Rectal smooth muscle tissue (tissue), 1 donor: ENCODE results near the gene GPR157.

Experiments
- H3K27ac ChIP-seq: one replicate; pipeline ENCODE4 v1.7.0; 2013; ENCODE audit warnings: low read depth, low read length, inconsistent platforms
- H3K27me3 ChIP-seq: one replicate; pipeline ENCODE4 v1.7.0; 2013; ENCODE audit warnings: low read length; ENCODE audit not compliant: control insufficient read depth, insufficient read depth
- H3K36me3 ChIP-seq: one replicate; pipeline ENCODE4 v1.7.0; 2013; ENCODE audit warnings: low read length; ENCODE audit not compliant: control insufficient read depth, insufficient read depth
- H3K4me1 ChIP-seq: one replicate; pipeline ENCODE4 v1.7.0; 2013; ENCODE audit warnings: low read length; ENCODE audit not compliant: control insufficient read depth, insufficient read depth
- H3K4me3 ChIP-seq: one replicate; pipeline ENCODE4 v1.7.0; 2013; ENCODE audit warnings: low read length
- H3K9ac ChIP-seq: one replicate; pipeline ENCODE4 v1.7.0; 2013; ENCODE audit warnings: low read length

Gene GPR157

GRCh38 chr1:9087411-9088125, 41.3 kb downstream of the GPR157 start:
- Histone ChIP-seq H3K9ac (no peak overlapping the region), H3K27me3 (no peaks in the 10 kb centered on the region), H3K4me1 (peaks cover 4% of the 10 kb centered on the region), H3K4me3 (no peak overlapping the region), H3K27ac (no peak overlapping the region), H3K36me3 (no peaks in the 10 kb centered on the region)

GRCh38 chr1:9086796-9087195, 42.1 kb downstream of the GPR157 start:
- H3K9ac ChIP-seq: no peak overlapping the region

GRCh38 chr1:9086045-9086444, 42.9 kb downstream of the GPR157 start:
- no peak overlapping the region for H3K9ac ChIP-seq
- no peak overlapping the region for H3K27ac ChIP-seq
- peaks cover 4% of the 10 kb centered on the region for H3K4me1 ChIP-seq
- H3K27me3 ChIP-seq: no peaks in the 10 kb centered on the region
- no peaks in the 10 kb centered on the region for H3K36me3 ChIP-seq
- no peak overlapping the region for H3K4me3 ChIP-seq

More at GRCh38 chr1:9086796-9087195, 42.1 kb downstream of the GPR157 start:
- Histone ChIP-seq H3K36me3 (no peaks in the 10 kb centered on the region), H3K27me3 (no peaks in the 10 kb centered on the region), H3K4me1 (peaks cover 4% of the 10 kb centered on the region), H3K4me3 (no peak overlapping the region), H3K27ac (no peak overlapping the region)

GRCh38 chr1:9085306-9085940, 43.5 kb downstream of the GPR157 start:
- Histone ChIP-seq H3K4me1 (peaks cover 4% of the 10 kb centered on the region), H3K27ac (no peak overlapping the region)

GRCh38 chr1:9084906-9085305, 44.0 kb downstream of the GPR157 start:
- H3K4me3 ChIP-seq: no peak overlapping the region
- no peak overlapping the region for H3K9ac ChIP-seq
- H3K27ac ChIP-seq: peak overlapping the region; percentile 52
- H3K27me3 ChIP-seq: no peaks in the 10 kb centered on the region
- H3K36me3 ChIP-seq: no peaks in the 10 kb centered on the region
- peaks cover 4% of the 10 kb centered on the region for H3K4me1 ChIP-seq

More at GRCh38 chr1:9085306-9085940, 43.5 kb downstream of the GPR157 start:
- no peak overlapping the region for H3K9ac ChIP-seq
- no peaks in the 10 kb centered on the region for H3K27me3 ChIP-seq
- H3K4me3 ChIP-seq: no peak overlapping the region
- H3K36me3 ChIP-seq: no peaks in the 10 kb centered on the region

- Histone ChIP-seq H3K27me3 (no peaks in the 10 kb centered on the region), H3K9ac (no peak overlapping the region), H3K27ac (no peak overlapping the region), H3K4me1 (peaks cover 4% of the 10 kb centered on the region), H3K36me3 (no peaks in the 10 kb centered on the region), H3K4me3 (no peak overlapping the region)
These were observed 47.4 kb downstream of the GPR157 start for GRCh38 chr1:9081473-9081872.

- Histone ChIP-seq H3K9ac (no peak overlapping the region), H3K36me3 (no peaks in the 10 kb centered on the region), H3K27me3 (no peaks in the 10 kb centered on the region), H3K4me3 (no peak overlapping the region), H3K27ac (no peak overlapping the region), H3K4me1 (peaks cover 4% of the 10 kb centered on the region)
These were observed 48.1 kb downstream of the GPR157 start for GRCh38 chr1:9080705-9081291.

GRCh38 chr1:9079988-9080704, 48.8 kb downstream of the GPR157 start:
- Histone ChIP-seq H3K27ac (no peak overlapping the region), H3K4me1 (peaks cover 4% of the 10 kb centered on the region), H3K4me3 (no peak overlapping the region), H3K27me3 (no peaks in the 10 kb centered on the region), H3K9ac (no peak overlapping the region), H3K36me3 (no peaks in the 10 kb centered on the region)

- H3K4me3 ChIP-seq: no peak overlapping the region
- H3K27ac ChIP-seq: no peak overlapping the region
- H3K9ac ChIP-seq: no peak overlapping the region
- peaks cover 2% of the 10 kb centered on the region for H3K4me1 ChIP-seq
- no peaks in the 10 kb centered on the region for H3K36me3 ChIP-seq
- no peaks in the 10 kb centered on the region for H3K27me3 ChIP-seq
These were observed 50.0 kb downstream of the GPR157 start for GRCh38 chr1:9078752-9079500.

- Histone ChIP-seq H3K9ac (no peak overlapping the region), H3K27me3 (no peaks in the 10 kb centered on the region), H3K36me3 (no peaks in the 10 kb centered on the region), H3K4me3 (no peak overlapping the region), H3K27ac (no peak overlapping the region), H3K4me1 (peaks cover 2% of the 10 kb centered on the region)
These were observed 50.7 kb downstream of the GPR157 start for GRCh38 chr1:9078015-9078751.

GRCh38 chr1:9075022-9075421, 53.9 kb downstream of the GPR157 start:
- H3K4me1 ChIP-seq: peaks cover 2% of the 10 kb centered on the region
- H3K9ac ChIP-seq: no peak overlapping the region
- no peaks in the 10 kb centered on the region for H3K36me3 ChIP-seq
- peak overlapping the region; percentile 34 for H3K4me3 ChIP-seq
- no peak overlapping the region for H3K27ac ChIP-seq
- H3K27me3 ChIP-seq: no peaks in the 10 kb centered on the region
